Measurements from ENCODE around the gene HTR4. TPM values are rescaled to one million over a fixed set of nuclear protein-coding genes. Genes with fewer than 3 reads are reported as not detected.

The HTR4 gene
- total RNA-seq, 4 donors from 2014 or later: not detected

GRCh38 chr5:148574167-148574566 is 80.2 kb downstream of the HTR4 start:
- no peak for TF ChIP-seq CTCF (IDR thresholded peaks at IDR 0.05; ENCODE audit: low read depth)

GRCh38 chr5:148573374-148573773 is 81.0 kb downstream of the HTR4 start:
- no peak for TF ChIP-seq CTCF (IDR thresholded peaks at IDR 0.05; ENCODE audit: low read depth)

- no peak for TF ChIP-seq CTCF (IDR thresholded peaks at IDR 0.05; ENCODE audit: low read depth)
These were observed 84.4 kb downstream of the HTR4 start for GRCh38 chr5:148569948-148570347.

GRCh38 chr5:148565148-148565547 is 89.2 kb downstream of the HTR4 start:
- TF ChIP-seq CTCF (IDR thresholded peaks at IDR 0.05; ENCODE audit: low read depth): no peak

GRCh38 chr5:148563021-148563420 is 91.3 kb downstream of the HTR4 start:
- no peak for TF ChIP-seq CTCF (IDR thresholded peaks at IDR 0.05; ENCODE audit: low read depth)

- TF ChIP-seq CTCF (IDR thresholded peaks at IDR 0.05; ENCODE audit: low read depth): no peak
These were observed 92.5 kb downstream of the HTR4 start for GRCh38 chr5:148561801-148562311.

- no peak for TF ChIP-seq CTCF (IDR thresholded peaks at IDR 0.05; ENCODE audit: low read depth)
These were observed 94.9 kb downstream of the HTR4 start for GRCh38 chr5:148559461-148559860.

All from subcutaneous adipose tissue (tissue), 4 donors.